HG02884 (cell line): Measurements from ENCODE around the gene ARHGAP29.

Source experiments
- ATAC-seq: cut with Tn5 transposase; IDR thresholded peaks from one replicate; pipeline ENCODE4 v1.9.1; 2021; ENCODE audit warnings: mild to moderate bottlenecking, moderate library complexity; ENCODE audit not compliant: unreplicated experiment

Gene ARHGAP29

DNA sequence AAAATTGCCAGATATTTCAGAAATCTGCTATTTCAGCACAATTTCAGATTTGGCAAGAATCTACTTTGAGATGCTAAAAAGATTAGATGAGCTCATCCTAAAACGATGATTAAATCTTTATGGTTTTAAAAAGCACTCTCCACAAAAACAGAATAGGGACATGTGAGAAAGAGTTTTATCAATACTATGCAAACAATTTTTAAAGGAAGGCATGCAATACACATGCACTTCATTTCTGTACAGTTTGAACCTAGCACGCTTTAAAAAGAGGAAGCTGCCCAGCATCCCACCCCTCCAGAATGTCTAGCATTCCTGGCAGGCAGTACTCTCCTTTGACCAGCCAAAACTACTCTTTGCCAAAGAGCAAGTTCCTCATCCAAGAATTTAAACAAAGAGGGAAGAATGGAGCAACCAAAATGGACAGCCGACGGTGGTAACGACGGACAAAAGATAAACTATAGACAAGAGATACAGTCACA lies 1.3 kb downstream of the ARHGAP29 start:
- ATAC-seq, result no peak

DNA sequence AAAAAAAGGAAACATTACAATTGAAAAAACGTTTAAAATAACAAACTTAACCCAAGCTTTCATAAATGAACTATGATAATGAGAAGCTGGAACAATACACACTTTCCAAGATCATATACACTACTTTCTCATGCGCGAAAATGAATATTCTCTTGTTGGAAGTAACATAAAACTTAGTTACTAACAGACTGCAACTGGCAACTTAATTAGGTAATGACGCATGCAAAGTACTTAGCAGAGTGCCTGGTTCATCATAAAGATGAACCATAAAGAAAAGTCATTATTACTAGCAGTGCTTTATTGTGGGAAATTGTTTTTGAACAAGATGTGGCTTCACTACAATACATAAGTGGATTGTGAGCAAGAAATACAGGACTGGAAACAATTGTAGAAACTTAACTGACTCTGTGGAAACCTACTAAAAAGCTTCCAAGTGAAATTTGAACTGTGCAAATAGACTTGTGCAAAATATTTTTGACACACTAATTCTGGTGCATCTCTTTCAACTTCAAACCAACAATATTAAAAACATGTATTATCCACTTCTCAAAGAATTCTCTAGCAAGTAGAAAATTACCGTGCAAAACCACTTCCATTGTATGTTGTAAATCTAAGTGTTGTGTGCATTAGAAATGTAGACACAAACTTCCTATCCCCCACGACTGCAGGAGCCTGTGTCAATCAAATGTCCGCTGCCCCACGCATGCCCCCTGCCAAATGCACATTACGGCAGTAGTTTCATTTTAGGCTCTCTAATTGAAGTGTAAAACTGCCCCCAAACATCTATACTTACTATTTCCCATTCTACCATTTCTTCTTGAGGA lies 2.0 kb downstream of the ARHGAP29 start:
- ATAC-seq, result no peak

DNA sequence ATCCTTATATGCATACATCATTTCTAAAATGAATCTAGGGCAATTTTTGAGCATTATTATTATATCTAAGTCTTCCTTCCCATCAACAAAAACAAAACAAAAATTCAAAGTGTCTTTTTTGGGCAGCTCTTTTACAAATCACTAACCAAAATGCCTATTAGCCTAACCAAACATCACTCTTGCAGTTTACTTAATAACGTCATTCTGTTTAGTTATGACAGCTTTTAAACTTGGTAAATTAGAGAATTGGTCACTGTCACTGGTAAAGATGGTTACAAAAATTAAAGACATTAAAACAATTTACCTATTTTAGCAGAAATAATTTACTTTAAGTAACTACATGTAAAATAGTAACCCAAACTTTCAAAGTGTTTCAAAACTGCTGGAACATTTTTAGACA lies 2.8 kb downstream of the ARHGAP29 start:
- ATAC-seq, result no peak

GRCh38 chr1:94231746-94232145 lies 5.6 kb downstream of the ARHGAP29 start:
- ATAC-seq, result no peak

DNA sequence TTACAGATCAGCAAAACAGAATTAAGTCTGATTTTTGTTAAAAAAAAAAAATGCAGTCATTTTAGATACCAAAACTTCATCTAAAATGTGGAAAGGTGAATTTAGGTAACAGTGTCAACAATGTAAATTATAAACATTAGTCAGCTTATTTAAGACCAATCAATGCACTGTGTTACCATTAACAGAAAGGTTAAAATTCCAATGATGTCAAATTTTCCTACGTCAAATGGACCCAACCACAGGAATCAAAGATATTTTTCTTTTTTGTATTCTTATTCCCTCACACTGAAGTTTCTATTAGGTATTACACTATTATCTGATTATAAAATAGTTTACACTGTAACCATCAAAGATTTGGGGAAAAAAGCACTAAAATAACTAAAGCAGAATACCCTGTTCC lies 6.5 kb downstream of the ARHGAP29 start:
- ATAC-seq, result no peak

DNA sequence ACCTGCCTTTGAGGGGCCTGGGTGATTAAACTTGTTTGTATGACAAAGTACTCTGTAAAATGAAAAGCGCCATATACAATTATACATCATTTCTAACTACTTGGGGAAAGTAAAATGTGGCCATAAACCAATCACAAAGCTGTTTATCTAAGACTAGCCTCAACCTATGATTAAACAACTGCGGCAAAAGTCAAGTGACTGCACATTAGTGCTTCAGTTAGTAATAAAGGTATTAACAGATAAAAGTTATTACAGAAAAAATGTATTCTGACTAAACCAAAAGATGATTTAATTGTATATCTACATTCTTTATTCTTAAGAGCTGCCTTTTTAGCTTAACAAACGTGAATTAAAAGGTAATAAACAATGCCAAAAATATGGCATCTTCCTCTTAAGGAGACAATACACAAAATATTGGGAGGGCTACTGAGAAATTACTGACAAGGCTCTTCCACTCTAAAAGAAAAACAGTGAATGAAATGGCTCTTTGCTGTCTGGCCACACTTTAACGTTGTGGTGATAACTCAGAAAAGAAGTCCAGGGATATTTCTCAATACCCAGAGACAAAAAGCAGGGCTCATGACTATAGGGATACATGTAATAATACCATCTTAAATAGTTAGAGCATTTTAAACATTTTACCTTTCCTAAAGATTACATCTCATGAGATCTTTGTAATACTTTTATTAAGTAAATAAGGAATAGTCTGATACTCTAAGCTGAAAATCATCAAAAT lies 8.6 kb downstream of the ARHGAP29 start:
- ATAC-seq, result no peak

- no peak for ATAC-seq
These were observed 9.8 kb downstream of the ARHGAP29 start for GRCh38 chr1:94227624-94228023.

DNA sequence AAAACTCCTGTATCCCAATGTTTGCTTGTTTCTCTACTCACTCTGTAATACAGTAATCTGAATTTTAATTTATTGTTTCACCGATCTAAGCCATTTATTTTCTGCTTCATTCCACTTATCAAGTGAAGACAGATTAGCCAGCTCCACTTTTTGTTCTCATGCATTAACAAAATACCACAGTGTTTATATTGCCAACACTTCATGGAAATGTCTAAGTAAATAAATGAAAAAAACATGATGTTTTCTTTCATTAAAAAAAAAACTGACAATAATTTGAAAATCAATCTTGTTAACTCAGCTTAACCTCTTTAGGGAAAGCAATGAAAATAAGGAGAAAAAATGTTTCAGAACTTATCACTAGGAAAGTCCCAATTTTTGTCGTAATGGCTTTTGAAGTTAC lies 11.5 kb downstream of the ARHGAP29 start:
- no peak for ATAC-seq

GRCh38 chr1:94218332-94218731 lies 19.1 kb downstream of the ARHGAP29 start:
- ATAC-seq, result no peak

GRCh38 chr1:94215955-94216354 lies 21.4 kb downstream of the ARHGAP29 start:
- no peak for ATAC-seq

DNA sequence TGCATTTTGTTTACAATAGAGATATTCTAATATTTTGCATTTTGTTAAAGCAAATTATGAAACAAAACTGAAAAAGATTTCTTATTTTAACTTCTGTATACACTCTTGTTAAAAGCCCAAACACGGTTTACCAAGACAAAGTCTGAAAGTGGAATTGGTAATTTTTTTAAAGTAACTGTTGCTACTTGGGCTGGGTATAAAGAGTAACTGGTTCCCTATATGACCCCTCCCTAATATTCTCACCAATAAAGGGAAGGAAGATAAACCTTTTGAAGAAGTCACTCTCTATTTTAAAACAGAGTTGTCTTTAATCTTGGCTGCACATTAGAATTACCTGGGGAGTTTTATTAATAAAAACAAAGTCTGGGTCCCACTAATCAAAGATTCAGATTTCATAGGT lies 27.4 kb downstream of the ARHGAP29 start:
- no peak for ATAC-seq

DNA sequence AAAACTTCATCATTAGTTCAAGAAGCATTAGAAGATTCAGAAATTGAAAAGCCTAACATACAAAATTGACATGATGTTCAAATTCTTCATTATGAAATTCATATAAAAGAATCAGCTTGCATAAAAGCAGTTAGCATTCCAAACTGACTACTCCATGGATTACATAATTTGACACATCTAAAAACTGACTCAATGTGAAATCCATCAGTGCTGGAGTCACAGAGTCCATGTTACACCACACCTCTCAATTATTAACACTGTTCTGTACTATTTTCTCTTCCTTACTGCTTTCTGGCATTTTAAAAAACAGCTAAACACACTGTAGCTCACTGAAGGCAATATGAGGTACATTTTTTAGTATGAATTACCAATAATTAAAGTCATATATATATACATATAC lies 28.0 kb downstream of the ARHGAP29 start:
- no peak for ATAC-seq

GRCh38 chr1:94207695-94208094 lies 29.7 kb downstream of the ARHGAP29 start:
- ATAC-seq, result no peak

GRCh38 chr1:94205639-94206038 lies 31.7 kb downstream of the ARHGAP29 start:
- no peak for ATAC-seq

DNA sequence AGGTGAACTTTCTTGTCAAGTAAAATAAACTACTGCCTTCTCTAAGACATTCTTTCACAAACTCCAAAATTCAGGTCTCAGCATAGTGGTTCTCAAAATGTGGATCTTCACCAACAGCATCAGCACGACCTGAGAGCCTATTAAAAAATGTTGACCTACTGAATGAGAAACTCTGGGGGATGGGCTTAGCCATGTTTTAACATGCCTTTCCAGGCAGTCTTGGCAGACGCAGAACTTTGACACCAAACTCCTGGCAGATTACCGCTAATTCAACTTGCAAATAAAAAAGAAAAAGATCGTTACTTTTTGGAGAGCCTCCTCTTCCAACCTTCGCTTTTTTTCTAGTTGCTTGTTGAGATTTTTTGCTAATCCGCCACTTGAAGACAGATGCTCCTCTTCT lies 35.1 kb downstream of the ARHGAP29 start:
- ATAC-seq, result no peak

DNA sequence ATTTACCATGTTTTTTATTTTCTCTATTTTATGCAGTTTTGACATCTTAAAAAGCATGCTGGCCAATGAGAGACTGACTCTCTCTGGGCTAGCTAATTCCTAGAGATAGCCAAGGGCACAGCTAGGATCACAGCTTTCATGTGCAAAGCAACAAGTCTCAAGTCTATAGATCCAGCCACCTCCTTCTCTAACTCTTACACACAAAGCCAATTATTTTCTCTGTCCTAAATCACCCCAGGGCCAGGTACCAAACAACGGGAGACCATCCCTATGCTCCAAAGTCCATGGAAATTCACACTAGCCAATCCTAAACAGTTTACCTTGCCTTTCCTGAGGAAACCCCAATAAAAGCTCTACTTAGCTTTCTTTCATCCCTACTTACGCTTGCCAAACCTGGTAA lies 38.0 kb downstream of the ARHGAP29 start:
- ATAC-seq, result no peak

- no peak for ATAC-seq
These were observed 43.1 kb downstream of the ARHGAP29 start for GRCh38 chr1:94194079-94194865.

- no peak for ATAC-seq
These were observed 44.3 kb downstream of the ARHGAP29 start for GRCh38 chr1:94193128-94193527.

GRCh38 chr1:94191216-94191615 lies 46.2 kb downstream of the ARHGAP29 start:
- no peak for ATAC-seq

- ATAC-seq, result no peak
These were observed 50.4 kb downstream of the ARHGAP29 start for GRCh38 chr1:94186946-94187345.

DNA sequence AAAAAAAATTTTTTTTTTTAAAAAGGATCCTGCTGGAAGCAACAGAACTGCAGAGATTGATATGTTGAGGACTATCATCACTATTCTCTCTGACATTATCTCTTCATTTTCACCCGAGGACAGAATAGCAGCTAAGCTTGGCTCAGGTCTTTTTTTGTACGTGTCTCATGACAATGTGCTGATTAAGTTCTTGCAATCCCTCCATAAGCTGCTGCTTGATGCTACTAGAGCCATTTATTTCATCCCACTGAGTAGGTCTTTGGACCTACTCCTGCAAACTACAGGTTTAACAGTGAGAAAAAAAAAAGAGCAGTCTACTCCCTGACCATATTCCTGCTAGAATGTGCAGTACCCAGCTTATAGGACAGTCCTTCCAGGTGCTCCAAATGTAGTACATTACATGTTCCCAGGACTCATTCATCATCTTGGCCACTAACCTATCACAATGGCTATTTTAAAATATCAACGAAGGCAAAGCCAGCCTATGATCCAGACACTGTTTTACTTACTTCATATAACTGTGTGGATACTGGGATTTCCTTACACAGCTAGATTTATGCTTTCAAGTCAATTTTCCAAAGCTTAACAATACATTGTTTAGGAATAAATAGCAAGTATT lies 54.1 kb downstream of the ARHGAP29 start:
- ATAC-seq, result no peak
